Activated T-cell treated with anti-CD3 and anti-CD28 coated beads, Interleukin-2, amount 50 U/mL, for 48 hours (primary cell): ENCODE data around the gene APLP2.
"Not testable (repeated sequence)": the region's sequence is repeated elsewhere in the genome, so short reads cannot be mapped to it uniquely, and the experiment has no call there.

ENCODE experiments used
- DNase-seq, 2 experiments: peaks; one replicate each; pipeline ENCODE4 v3.0.0-alpha.2; 2020

The APLP2 gene

DNA sequence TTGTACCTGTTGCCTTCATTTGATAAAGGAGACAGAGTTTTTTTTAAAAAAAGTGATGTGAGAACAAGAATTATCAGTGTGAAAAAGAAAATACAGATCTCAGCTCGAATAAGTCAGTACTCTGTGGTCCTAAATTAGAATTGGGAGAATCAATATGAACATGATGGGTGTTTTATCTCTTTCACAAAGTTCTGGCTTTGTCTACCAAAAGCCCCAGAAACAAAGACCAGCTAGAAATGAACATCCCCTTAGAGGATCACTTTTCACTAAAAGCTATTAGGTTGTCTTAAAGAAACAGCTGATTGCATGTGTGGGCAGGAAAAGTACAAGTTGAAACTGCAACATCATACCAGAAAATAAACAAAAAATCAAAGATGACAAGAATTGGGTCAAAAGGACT is 81.5 kb downstream of the APLP2 start:
- no peak for DNase-seq

DNA sequence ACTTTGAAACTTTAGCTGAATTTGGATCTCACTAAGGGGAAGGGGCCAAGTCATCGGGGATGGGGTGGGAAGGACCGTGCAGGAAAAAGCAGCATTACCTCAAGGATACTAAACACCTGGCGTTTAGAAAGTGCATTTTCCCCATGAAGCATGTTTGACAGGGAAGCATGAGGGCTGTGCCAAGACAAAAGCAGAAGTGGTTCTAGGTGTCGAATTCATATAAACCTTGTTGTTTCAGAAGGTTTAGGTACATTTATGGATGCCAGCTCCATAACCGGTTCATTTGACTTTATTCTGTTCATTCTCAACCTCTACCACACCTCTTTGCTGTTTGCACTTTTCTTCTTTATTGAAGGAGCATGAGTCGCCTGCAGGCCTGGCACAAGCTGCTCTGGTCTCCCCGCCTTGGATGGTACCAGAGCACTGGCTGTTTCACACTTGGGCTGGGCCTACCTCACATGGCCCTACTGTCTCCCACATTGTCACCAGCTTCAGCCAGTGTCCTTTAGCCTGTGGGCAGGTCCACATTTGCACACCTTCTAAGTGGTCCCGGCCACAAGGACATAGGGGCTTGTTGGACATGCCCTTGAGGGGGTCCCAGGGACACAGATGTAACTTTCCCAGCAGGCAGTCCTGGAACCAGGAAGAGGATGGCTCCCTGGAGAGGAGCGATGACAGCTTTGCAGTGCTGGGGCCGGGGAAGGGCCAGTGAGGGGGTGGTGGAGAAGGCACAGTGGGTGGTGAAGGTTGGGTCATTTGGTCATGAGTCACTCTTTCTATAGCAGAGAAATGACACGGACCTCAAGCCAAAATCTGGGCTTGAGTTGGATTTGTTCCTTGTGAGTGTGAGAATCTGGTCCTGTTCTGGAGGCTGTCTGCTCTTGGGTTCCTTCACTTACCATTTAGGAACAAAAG is 86.7 kb downstream of the APLP2 start:
- DNase-seq = no peak

DNA sequence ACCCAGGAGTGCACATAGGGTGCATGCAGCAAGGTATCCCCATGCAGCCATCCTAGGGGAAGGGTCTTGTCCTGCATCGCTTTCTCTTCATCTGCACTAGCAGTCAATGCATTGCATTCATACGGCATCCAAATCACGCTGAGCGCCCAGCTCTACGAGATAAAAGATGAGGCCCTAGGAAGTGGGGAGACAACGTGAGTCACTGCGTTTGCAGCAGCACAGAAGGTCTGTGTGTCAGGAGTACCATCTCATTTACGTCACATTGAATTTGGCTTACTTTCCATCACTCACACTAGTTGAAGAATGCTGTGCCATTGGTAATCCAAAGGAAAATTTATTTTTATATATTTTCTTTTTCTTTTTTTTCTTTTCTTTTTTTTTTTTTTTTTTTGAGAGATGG is 87.4 kb downstream of the APLP2 start:
- no peak for DNase-seq

DNA sequence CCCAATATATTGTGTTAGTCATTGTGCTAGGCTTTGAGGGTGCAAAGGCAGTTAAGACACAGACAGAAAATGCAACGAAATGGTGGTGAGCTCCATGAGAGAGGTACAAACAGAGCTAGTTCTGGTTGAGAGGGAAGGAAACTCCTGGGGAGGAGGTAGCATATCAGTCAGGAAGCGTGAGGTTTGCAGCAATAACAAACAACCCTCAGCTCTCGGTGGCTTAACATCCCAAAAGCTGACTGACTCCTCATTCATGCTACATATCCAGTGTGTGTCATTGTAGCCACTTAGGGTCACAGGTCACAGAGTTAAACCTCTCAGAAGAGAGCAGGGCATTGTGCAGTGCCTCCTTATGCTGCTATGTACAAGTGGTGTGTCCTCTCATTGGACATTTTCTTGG is 88.1 kb downstream of the APLP2 start:
- DNase-seq = no peak

DNA sequence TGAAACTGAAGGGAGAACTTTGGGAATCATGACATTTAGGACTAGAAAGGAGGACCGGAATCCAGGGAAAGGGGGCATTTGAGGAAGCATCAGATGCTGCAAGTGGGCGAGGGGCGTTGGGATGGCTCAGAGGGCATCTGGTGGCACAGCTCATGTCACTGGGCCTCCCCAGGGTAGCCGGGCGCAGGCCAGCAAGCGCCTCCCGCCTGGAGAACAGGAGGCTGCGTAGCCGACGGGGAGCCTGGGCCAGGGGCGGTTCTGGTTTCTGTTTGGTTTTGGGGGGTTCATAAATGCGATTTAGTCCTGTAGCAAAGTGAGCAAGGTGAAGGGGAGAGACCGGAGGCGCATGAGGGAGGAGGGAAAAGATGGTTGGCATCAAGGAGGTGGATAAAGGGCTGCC is 89.4 kb downstream of the APLP2 start:
- DNase-seq = no peak

DNA sequence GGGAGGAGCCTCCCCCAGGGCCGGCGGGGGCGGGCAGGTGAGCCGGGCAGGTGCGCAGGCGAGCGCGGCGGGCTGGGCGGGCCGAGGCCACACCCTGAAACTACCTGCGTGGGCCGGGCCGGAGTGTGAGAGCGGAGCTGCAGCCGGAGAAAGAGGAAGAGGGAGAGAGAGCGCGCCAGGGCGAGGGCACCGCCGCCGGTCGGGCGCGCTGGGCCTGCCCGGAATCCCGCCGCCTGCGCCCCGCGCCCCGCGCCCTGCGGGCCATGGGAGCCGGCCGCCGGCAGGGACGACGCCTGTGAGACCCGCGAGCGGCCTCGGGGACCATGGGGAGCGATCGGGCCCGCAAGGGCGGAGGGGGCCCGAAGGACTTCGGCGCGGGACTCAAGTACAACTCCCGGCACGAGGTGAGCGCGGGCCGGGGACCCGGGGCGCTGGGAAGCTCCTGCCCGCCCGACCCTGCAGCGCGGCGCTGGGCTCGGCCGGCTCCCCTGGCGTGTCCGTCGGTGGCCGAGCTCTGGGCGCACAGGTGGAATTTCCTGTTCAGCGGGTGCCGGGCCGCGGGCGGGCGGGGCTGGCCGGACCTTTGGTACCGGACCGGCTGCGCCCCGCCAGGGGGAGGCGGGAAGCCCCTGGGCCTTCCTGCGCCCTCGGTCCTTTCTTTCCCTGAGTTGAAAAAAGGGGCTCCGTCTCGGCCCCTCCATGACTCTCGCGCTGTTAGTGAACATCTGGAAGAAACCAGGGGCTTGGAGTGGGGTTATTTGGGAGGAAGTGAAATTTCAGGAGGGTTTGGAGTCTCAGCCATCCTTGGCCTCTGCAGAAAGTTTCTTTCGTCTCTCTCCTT is 90.2 kb downstream of the APLP2 start, which contains the start of gene ST14:
Gene ST14 (plus strand): TSS at position 126 of the 841 bp plus-strand sequence. CDS start 198 bp downstream, at position 324.
- no peak for DNase-seq

GRCh38 chr11:130160498-130161155 is 90.9 kb downstream of the APLP2 start:
- no peak for DNase-seq

- DNase-seq = no peak
These were observed 91.9 kb downstream of the APLP2 start for GRCh38 chr11:130161441-130162145.

DNA sequence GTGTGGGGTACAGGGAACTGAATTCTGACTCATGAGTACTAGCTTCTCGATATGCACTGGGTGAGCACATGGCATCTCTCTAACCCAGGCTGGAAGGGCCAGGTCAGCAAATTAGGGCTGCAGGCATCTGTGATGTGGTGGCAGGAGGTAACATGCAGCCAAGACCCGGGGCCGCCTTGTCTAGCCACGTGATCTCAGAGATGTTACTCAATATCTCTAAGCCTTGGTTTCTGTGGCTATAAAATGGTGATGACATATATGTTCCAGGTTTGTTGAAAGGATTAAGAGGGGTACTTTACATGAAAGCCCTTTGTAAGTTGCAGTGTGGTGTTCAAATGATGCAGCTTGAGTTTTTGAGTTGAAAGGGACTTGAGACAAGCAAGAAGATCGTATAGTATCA is 93.0 kb downstream of the APLP2 start:
- peak in 1 of 2 experiments; percentile 42 for DNase-seq

- no peak for DNase-seq
These were observed 93.9 kb downstream of the APLP2 start for GRCh38 chr11:130163346-130164220.

- DNase-seq = no peak
These were observed 94.5 kb downstream of the APLP2 start for GRCh38 chr11:130164221-130164570.

- DNase-seq = no peak
These were observed 96.1 kb downstream of the APLP2 start for GRCh38 chr11:130165601-130166456.

DNA sequence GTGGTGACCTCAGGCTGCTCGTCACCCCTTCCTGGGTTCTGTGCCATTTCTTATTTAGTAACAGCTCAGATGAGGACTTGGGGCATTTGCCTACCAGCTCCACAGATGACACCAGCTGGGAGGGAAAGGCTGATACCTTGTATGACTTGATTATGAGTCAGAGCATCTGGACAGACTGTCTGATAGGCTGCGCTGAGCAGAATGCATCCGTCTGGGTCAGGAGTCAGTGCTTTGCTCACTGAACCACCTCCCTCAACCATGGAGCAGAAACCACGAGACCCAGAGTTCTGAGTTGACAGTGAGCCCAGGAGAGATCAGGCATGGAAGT is 96.7 kb downstream of the APLP2 start:
- DNase-seq = no peak

- DNase-seq = no peak
These were observed 97.5 kb downstream of the APLP2 start for GRCh38 chr11:130167146-130167545.

GRCh38 chr11:130168105-130168504 is 98.4 kb downstream of the APLP2 start:
- no peak for DNase-seq

DNA sequence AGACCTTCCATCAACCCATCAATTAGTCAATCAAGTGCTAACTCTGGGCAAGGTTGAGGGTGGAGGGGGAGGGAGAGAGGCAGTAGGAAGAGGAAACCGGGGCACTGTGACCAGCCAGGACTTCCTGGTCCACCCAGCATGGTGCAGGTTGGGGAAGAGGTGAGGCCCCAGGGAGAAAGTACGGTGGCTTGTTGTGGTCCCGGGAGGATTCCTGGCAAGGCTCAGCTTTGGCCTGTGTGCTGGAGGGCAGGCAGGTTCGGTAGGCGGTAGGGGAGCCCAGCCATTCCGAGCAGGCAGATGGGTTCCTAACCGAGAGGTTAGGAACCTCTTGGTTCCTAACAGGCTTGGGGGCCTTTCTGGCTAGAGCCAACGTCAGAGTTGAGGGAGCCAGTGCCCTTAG is 100.7 kb downstream of the APLP2 start:
- DNase-seq = no peak

DNA sequence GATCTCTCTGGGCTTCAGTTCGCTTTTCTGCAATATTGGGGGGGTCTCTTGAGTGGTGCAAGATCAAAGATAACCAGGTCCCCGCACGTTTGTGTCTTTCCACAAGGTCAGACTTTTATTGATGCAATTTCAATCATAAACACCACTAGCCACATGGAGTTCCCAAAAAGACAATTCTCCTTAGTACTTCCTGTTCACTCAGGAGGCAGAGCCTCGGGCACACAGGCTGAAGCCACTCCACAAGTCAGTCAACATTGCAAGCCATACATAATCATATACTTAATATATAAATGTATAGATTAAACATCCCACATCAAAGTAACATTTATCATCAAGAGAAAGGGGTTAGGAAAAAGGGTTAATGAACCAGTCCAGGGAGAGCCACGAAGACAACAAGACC is 101.8 kb downstream of the APLP2 start:
- no peak for DNase-seq

DNA sequence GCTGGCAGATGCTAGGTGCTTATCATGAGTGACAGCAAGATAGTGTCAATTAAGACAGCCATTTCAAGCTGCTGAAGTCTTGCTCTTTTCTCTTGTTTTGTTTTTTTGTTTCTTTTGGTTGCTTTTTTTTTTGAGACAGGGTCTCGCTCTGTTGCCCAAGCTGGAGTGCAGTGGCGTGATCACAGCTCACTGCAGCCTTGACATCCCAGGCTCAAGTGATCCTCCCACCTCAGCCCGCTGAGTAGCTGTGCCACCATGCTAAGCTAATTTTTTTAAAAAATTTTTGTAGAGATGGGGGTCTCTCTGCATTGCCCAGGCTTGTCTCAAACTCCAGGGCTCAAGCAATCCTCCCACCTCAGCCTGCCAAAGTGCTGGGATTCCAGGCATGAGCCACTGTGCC is 102.3 kb downstream of the APLP2 start:
- DNase-seq = not testable (repeated sequence)

DNA sequence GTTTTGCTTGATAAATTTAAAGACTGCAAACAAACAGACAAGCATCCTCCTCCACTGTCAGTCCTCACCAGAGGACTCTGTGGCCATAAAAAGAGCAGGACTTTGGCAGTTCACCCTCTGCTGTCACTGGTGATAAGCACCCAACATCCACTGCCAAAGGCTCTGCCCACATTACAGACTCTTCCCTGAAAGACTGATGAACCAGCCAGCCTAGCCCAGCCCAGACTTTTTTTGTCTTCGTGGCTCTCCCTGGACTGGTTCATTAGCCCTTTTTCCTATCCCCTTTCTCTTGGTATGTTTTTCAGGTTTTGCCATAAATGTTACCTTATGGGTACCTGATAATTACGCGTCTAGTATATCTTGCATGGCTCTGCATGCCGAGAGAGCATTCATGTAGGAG is 104.9 kb downstream of the APLP2 start:
- no peak for DNase-seq

DNA sequence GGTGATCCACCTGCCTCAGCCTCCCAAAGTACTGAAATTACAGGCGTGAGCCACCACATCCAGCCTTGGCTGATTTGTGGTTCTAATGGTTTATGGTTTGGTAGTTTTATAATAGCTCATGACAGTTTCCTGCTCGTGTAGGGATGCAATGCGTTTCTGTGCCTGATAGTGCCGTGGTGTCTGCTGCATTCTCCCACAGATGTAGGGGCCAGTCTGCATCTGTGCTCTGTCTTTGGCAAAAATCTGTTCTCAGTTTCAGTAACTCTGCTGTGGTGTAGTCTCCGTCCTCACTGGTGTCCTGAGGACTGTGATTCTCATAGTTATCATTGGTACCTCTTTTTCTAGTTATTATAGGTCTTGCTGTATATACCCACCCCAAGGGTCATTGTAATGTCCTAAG is 106.2 kb downstream of the APLP2 start:
- no peak for DNase-seq

DNA sequence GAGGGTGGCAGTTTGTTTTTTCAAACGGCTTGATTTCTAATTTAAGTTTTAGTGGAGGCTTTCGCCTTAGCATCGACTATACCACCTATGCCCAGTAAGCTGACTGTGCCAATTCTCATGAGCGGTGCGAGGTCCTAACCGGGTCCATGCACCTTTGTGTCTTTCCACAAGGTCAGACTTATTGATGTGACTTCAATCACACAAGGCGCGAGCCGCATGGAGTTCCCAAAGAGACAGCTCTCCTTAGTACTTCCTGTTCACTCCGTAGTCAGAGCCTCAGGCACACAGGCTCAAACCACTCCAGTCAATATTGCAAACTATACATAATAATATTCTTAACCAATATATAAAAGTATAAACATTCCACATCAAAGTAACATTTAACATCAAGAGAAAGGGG is 108.1 kb downstream of the APLP2 start:
- no peak for DNase-seq
